ENCODE measurements around the gene MAPKAPK3. TPM values are rescaled to one million over a fixed set of nuclear protein-coding genes. Genes with fewer than 3 reads are reported as not detected.

The MAPKAPK3 gene
- total RNA-seq = 10 to 100 TPM; 25.4 to 54.6 (median 41.0) TPM

- peak; percentile 12 for ATAC-seq (ENCODE audit: low FRiP score)
- no peak for DNase-seq (ENCODE audit: low spot score)
- TF ChIP-seq CTCF (IDR thresholded peaks at IDR 0.05) = no peak
Observed at GRCh38 chr3:50617096-50617791, at the start of gene MAPKAPK3. Gene MAPKAPK3 (plus strand): TSS chr3:50617151. CDS start chr3:50617566, 415 bp downstream.

- no peak for TF ChIP-seq CTCF (IDR thresholded peaks at IDR 0.05)
- DNase-seq (ENCODE audit: low spot score) = peak; percentile 69
- ATAC-seq (ENCODE audit: low FRiP score) = peak; percentile 78
Observed at GRCh38 chr3:50567386-50568167, 49.4 kb upstream of the MAPKAPK3 start, which contains the start of gene C3orf18. Gene C3orf18 (minus strand): TSS chr3:50567747. CDS start chr3:50565699, 2,048 bp downstream.

- TF ChIP-seq CTCF (IDR thresholded peaks at IDR 0.05) = no peak
- ATAC-seq (ENCODE audit: low FRiP score) (peak; percentile 84), DNase-seq (ENCODE audit: low spot score) (peak; percentile 92)
Observed at GRCh38 chr3:50568947-50569749, 47.8 kb upstream of the MAPKAPK3 start, which contains the start of gene HEMK1. Gene HEMK1 (plus strand): TSS chr3:50569522. CDS start chr3:50571105, 1,583 bp downstream.

- DNase-seq (ENCODE audit: low spot score) (no peak), ATAC-seq (ENCODE audit: low FRiP score) (no peak)
- no peak for TF ChIP-seq CTCF (IDR thresholded peaks at IDR 0.05)
Observed at GRCh38 chr3:50570508-50571279, 46.3 kb upstream of the MAPKAPK3 start.

GRCh38 chr3:50571486-50571885 is 45.5 kb upstream of the MAPKAPK3 start:
- DNase-seq (ENCODE audit: low spot score) (no peak), ATAC-seq (ENCODE audit: low FRiP score) (no peak)
- TF ChIP-seq CTCF (IDR thresholded peaks at IDR 0.05) = no peak

GRCh38 chr3:50572158-50572557 is 44.8 kb upstream of the MAPKAPK3 start:
- ATAC-seq (ENCODE audit: low FRiP score) = peak; percentile 49
- peak; percentile 33 for DNase-seq (ENCODE audit: low spot score)
- TF ChIP-seq CTCF (IDR thresholded peaks at IDR 0.05) = peak in 2 of 3 donors; percentile 65 to 90
